ENCODE results near the gene EDC4. TPM values are rescaled to one million over a fixed set of nuclear protein-coding genes. Genes with fewer than 3 reads are reported as not detected.
A peak's percentile ranks its signal among the peaks of the same experiment; 100 is the strongest.
"Not testable (repeated sequence)": the region's sequence is repeated elsewhere in the genome, so short reads cannot be mapped to it uniquely, and the experiment has no call there.

Gene EDC4
- total RNA-seq, 1 experiment from 2014 or later: 39.7 TPM

GRCh38 chr16:67848118-67848517, 24.7 kb upstream of the EDC4 start:
- DNase-seq (ENCODE audit: low read depth): no peak

- no peak for DNase-seq (ENCODE audit: low read depth)
These were observed 19.2 kb upstream of the EDC4 start for GRCh38 chr16:67853670-67854069.

DNA sequence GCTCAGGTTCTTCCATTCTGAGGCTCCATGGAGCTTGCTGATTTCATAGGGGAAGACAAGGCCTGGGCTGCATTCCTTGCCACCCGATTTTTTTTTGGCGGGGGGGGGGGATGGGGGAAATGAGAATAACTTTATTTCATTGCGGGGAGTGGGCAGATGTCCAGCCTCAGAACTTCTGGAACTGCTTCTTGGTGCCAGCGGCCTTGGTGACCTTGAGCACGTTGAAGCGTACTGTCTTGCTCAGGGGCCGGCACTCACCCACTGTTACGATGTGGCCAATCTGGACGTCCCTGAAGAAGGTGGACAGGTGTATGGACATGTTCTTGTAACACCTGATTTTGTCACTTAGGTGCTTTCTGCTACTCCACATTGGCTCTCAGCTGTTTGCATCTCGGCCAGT, 17.1 kb upstream of the EDC4 start:
- DNase-seq (ENCODE audit: low read depth): no peak

GRCh38 chr16:67856927-67857546, 15.8 kb upstream of the EDC4 start:
- no peak for DNase-seq (ENCODE audit: low read depth)

GRCh38 chr16:67857547-67858233, 15.2 kb upstream of the EDC4 start:
- DNase-seq (ENCODE audit: low read depth): peak; percentile 89

GRCh38 chr16:67858500-67858899, 14.4 kb upstream of the EDC4 start:
- DNase-seq (ENCODE audit: low read depth): no peak

DNA sequence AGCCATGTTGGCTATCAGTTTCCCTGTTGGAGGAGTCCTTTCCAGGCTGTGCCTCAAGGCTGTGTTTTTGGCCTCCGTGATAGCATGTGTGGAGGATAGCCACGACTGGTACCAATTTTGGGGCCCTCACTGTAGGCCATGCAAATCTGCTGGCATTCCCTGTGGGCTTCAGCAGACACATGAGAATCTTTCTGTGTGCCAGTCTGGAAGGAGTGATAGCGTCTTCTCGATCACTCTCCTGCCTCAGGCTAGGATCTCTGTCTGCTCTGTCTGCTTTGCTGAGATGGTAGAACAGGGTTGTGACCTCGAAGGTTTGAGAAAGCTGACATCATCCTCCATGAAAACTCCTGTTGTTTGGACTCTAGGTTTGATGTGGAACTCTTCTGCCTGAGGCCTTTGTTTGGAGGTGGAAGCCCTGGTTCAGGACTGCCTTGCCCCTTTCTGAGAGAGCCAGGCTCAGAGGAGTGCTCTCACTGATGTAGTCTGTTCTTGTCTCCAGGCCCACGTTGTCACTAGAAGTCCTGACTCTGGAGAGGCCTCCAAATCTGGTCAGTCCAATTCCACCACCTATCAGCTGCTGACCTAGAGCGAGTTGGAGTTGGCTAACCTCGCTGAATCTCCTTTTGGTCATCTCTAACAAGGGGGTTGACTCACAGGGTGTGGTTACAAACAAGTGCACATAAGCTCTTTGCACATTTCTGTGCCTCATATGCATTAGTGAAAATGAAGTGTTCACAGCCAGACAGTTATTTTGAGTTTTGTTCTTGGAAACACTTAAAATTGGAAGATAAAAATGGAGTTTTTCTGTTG, 12.1 kb upstream of the EDC4 start:
- DNase-seq (ENCODE audit: low read depth): peak; percentile 67

DNA sequence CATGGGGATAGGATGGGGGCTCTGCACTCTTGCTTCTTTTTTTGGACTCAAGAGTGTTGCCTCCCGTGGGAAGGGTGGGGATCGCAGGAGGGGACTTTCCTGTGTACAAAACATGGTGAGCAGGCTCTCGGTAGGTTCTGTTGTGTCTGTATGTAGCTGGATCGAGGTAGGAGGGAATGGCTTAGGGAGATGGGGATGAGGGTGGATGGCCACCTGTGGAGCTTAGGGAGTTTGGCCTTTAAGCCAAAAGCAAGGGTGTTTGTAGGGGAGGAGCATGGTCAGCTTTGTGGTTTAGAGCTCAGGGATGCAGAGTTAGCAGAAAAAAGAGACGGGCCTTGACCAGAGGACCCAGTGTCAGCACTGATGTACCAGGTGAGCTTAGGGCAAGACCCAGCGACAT, 11.0 kb upstream of the EDC4 start:
- no peak for DNase-seq (ENCODE audit: low read depth)

GRCh38 chr16:67862623-67863583, 9.9 kb upstream of the EDC4 start:
- DNase-seq (ENCODE audit: low read depth): peak; percentile 90

DNA sequence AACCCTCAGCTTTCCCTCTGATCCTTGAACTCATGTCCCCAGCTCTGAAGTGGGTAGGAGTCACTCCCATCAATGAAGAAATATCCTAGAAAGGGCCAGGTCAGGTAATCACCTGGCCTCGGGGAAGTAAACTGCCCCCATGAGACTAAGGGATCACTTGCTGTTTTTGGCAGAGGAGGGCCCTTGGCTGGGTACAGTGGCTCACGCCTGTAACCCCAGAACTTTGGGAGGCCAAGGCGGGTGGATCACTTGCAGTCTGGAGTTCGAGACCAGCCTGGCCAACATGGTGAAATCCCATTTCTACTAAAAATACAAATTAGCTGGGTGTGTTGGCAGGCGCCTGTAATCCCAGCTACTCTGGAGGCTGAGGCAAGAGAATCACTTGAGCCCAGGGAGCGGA, 8.8 kb upstream of the EDC4 start:
- DNase-seq (ENCODE audit: low read depth): not testable (repeated sequence)

DNA sequence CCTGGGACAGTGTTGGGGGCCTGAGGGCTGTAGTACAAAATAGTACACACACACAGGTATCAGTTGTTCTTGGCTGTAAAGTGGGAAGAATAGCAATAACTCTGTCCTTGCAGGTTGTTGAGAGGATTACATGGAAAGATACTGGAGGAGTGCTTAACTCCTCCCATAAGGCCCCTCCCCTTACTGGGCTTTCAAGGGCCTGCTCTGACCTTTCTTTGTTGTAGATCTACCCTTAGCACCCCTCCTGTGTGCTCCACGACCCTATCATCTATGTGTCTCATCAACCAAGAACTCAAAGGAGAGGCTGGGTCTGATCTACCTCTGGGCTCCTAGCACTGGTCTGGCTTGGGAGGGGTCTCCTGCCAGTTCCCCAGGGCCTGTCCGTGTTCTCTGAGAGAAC, 8.3 kb upstream of the EDC4 start:
- DNase-seq (ENCODE audit: low read depth): no peak

DNA sequence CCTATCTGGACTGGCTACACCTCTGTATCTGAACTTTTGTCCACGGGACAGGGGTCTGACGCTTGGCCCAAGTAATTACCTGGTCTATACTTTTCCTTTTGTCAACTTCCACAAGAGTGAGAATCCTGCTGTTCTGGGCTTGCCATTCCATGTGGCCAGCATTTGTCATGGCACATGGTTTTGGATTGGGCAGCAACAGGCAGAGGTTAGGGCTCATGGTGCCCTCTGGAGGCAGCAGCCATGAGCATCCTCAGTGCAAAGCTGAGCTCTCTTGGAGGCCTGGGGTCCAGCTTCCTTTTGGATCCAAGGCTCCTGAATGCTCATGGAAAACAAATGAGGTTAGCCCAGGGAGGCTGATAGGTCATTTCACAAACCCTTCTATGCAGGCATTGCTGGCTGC, 7.5 kb upstream of the EDC4 start:
- peak; percentile 64 for DNase-seq (ENCODE audit: low read depth)

GRCh38 chr16:67868290-67868689, 4.6 kb upstream of the EDC4 start:
- no peak for DNase-seq (ENCODE audit: low read depth)

DNA sequence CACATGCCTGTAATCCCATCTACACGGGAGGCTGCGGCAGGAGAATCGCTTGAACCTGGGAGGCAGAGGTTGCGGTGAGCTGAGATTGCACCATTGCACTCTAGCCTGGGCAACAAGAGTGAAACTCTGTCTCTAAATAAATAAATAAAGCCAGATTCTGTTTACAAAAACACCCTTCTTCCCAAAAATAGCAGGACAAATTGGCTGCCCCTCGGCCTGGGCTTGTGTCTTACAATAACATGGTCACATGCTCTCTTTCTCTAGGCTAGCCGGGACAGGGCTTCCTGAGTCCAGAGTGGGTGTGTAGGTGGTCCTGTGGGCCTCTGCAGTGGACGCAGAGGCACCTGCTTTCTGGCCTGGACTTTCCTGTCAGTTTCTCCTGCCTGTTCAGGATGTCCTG, 3.2 kb upstream of the EDC4 start:
- no peak for DNase-seq (ENCODE audit: low read depth)

DNA sequence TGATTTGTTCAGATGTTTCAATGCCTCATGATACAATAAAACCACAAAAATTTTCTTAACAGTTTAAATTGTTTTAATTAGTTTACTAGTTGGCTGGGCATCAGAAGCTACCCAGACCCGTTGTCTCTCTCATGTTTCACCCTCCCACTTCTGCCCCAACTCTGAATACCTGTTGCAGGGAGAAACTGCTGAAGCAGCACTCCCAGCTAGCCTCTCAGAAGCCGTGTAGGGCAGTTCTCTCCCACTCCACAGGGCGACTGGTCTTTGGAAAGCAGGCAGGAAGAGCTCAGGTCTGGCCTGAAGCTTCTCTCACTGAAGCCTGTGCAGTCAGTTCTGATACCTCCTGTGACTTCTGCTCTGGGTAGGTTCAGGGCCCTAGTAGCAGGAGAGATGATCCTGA, 1.6 kb upstream of the EDC4 start:
- no peak for DNase-seq (ENCODE audit: low read depth)

GRCh38 chr16:67872131-67872630, 671 bp upstream of the EDC4 start:
- DNase-seq (ENCODE audit: low read depth): no peak

DNA sequence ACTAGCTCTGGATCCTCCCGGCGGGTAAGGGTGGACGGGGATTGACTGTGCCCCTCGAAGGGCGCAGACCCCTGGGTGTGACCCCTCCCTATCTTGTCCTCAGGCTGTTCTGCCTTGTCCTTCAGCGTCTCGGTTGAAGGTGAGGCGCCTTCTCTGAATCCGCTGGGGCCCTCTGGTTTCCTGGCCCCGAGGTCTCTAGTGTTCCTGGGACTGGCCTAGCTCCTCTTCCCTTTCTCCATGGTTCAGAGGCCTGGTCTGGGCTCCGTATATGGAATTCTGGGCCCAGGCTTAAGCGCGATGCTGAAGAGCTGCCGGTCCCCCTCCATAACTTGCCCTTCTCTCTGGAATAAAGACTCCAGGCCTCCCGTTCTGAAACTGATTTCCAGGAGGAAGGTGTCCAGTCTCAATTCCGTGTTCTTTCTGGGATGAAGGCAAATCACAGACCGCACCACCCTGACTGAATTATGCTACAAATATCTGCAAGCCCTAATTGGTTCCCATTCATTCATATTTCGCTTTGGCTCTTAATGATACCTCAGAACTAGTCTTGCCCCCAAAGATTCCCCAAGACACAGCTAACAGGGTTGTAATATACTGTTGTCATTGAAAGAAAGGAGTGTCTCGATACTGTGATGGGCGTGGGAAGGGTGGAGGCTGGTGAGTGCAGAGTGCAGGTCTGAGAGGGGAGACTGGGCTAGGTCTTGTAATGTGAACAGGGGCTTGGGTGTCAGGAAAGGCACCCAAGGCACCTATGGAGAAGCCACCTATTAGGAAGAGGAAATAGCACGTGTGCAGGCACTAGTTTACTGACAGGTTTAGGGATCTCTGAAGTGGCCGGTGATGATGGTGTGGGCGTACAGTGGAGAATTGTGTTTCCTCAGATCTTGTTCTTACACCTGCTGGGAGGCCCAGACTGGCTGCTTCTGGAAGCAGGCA, 851 bp downstream of the EDC4 start:
- DNase-seq (ENCODE audit: low read depth): no peak

- no peak for DNase-seq (ENCODE audit: low read depth)
These were observed 1.5 kb downstream of the EDC4 start for GRCh38 chr16:67874372-67874771.

DNA sequence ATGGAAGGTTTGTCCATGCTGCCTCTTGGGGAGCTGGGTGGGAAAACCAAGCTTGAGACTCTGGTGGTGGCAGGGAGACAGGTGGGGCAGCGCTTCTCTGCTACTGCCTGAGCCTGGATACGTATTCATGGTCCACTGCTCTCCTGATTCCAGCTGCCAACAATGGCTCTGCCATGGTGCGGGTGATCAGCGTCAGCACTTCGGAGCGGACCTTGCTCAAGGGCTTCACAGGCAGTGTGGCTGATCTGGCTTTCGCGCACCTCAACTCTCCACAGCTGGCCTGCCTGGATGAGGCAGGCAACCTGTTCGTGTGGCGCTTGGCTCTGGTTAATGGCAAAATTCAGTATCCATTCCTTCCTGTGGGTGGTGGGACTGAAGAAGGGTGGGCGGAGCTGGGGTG, 4.2 kb downstream of the EDC4 start:
- no peak for DNase-seq (ENCODE audit: low read depth)

- no peak for DNase-seq (ENCODE audit: low read depth)
These were observed 5.4 kb downstream of the EDC4 start for GRCh38 chr16:67878232-67878631.
